GM21717 (cell line): Measurements from ENCODE around the gene LMO3.
A peak's percentile ranks its signal among the peaks of the same experiment; 100 is the strongest.

Experiments used
- ATAC-seq: cut with Tn5 transposase; IDR thresholded peaks from one replicate; pipeline ENCODE4 v1.9.1; 2021; ENCODE audit warnings: mild to moderate bottlenecking, moderate library complexity; ENCODE audit not compliant: unreplicated experiment

LMO3 gene

GRCh38 chr12:16606117-16606200 is at the start of gene LMO3:
TSS of gene LMO3 (minus strand) at chr12:16606162. CDS start at chr12:16600860, 5,302 bp downstream.
- ATAC-seq, result no peak

- peak; percentile 94 for ATAC-seq
Observed at GRCh38 chr12:16636435-16637055, 30.6 kb upstream of the LMO3 start.

DNA sequence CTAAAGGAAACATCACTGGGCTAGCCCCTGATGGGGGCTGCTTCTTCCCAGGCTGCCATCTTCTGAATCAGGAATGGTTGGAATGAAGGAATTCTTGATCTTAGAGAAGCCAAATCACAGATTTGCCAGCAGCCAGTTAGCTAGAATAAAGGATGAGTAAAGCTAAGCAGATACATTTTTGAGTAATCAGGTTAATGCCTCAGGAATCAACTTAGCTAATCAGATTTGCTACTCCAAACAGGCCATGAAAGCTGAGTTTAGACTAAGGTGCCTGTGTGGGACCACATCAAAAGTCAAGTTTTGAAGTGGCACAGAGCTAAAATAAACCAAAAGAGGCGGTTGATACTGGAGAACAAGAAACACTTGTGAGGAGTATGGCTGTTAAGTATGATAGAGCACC is 28.8 kb upstream of the LMO3 start:
- ATAC-seq, result no peak

GRCh38 chr12:16626991-16627390 is 21.0 kb upstream of the LMO3 start:
- ATAC-seq, result no peak

DNA sequence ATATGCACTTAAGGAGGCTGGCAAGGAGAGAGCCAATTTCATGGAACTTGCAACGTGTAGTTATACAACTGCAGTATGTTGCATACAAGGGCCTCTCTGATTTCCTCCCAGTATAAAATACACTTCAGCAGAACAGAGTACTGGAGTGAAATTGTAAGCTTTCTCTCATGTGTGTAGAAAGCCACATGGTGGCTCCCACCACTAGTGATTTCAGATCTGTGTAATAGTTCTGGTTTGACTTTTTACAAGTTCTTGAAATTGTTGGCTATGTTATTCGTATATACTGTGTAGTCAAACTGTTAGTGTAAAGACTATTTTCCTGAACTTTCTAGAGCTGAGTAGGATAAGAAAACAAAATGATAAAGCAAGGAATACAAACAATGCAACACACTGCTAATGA is 16.4 kb upstream of the LMO3 start:
- peak; percentile 75 for ATAC-seq

GRCh38 chr12:16619537-16619936 is 13.6 kb upstream of the LMO3 start:
- no peak for ATAC-seq

DNA sequence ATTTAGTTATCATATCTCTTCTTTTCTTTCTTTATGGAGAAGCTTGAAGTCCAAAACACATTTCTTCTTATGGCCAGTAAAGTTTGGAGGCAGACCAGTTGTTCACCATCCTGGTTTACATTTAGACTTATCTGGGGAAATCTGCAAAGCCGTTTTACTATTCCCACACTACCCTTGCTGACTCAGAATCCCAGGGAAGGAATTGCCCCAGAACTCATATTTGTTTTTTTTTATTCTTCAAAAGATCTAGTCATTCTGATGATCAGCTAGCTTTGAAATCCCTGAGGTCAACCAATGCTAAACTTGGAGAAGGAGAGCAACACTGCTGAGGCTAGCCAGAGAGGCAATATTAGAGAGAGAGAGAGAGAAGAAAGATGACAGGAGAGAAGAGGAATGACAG is 12.3 kb upstream of the LMO3 start:
- no peak for ATAC-seq

DNA sequence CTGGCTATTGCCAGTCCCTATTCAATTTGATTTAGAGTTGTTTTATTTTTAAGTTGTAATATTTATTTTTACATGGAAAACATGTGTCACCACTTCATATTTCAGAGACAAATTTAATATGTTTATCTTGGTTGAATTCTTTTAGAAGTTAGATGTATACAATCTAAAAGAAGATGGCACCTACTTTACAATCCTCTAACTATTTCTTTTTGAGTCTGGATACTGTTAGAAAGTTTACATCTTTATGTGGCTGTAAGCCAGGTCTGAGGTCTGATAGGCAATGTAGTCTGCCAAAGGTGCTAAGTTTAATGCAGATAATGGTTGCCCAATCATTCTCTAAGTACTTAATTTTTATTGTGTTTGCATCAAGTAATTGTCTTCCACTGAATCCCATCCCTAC is 7.2 kb upstream of the LMO3 start:
- ATAC-seq, result no peak

- ATAC-seq, result no peak
Observed at GRCh38 chr12:16612647-16613046, 6.7 kb upstream of the LMO3 start.

GRCh38 chr12:16611146-16611545 is 5.2 kb upstream of the LMO3 start:
- ATAC-seq, result peak; percentile 63

GRCh38 chr12:16610743-16611142 is 4.8 kb upstream of the LMO3 start:
- ATAC-seq, result no peak

GRCh38 chr12:16610001-16610585 is 4.1 kb upstream of the LMO3 start:
- ATAC-seq, result no peak

- ATAC-seq, result no peak
Observed at GRCh38 chr12:16608946-16609539, 3.1 kb upstream of the LMO3 start.

DNA sequence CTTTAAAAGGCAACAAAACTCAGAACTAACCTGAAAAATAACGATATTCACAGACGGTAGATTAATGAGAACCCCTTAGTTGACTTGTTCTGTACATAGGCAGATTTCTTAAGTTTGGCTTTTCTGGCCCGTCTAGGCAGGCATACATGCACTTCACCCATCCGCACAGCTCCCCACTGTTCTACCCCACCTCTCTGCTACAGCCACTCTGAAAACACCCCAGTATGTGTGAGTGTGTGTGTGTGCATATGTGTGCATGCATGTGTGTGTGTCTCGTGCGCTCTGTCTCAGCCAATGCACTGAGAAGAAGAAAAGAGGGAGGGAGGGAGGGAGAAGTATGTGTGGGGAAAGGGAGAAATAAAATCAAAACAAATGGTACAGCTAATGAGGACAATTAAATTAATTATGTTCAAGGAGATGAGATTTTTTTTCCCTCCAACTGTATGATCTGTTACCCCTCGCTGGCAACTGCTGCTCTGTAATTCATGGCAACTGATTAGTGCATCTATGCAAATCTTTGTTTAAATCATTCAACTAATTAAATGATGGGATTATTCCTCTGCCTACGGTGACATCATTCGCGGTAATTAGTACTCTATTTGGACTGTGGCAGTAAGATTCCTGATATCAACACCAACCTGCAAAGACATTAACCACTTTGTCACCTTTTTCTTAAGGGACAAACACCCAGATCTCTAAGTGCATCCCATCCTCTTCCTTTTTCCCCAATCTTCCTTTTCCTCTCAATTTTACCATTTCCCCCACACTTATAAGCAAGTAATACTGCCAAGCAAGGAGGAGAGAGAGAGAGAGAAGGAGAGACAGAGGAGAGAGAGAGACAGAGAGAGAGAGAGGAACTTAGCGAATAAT is 2.2 kb upstream of the LMO3 start:
- no peak for ATAC-seq

DNA sequence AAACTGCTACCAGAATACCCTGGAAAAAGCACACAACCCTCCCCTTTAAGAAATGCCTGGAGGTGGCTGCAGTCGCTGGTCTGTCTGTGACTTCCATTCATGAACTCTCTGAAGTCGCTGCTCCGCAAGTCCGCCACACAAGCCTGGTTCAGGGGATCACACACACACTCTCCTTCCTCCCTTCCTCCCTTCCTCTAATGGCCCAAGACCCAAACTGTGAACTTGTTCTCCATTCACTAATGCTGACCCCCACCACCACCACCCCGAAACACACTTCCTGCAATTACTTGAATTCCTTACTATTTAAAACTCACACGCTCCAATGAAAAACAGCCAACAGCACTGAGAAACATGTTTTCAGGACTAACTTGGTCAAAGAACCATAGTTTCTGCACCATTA is 1.0 kb upstream of the LMO3 start:
- no peak for ATAC-seq

DNA sequence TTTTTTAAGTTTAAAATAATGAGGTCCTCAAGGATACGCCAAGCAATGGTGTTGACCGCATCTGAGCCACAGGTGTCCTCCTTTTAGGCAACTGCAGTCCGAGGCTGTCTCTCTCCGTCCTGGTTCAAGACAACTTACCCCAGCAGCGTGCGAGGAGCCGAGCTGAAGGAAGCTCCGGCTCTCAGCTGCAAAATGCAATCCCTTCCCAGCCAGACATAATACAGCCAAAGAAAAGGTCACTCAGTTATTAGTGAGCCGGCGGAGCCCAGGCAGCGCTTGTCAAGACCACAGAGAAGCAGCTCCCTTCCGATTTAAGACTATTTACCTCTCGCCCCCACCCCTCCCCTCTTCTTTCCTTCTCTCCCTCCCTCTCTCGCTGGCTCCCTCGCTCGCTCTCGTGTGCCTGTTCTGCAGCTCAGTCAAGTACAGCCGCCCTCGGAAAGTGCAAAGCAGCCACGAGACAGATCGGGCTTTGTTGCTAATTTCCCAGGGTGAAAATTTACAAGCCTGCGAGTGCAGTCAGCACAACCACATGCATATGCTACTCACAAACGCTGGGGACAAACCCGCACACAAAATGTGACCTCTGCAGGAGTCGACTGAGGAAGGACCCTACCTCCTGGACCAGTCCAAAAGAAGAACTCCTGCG is 363 bp upstream of the LMO3 start:
- ATAC-seq, result peak; percentile 44

DNA sequence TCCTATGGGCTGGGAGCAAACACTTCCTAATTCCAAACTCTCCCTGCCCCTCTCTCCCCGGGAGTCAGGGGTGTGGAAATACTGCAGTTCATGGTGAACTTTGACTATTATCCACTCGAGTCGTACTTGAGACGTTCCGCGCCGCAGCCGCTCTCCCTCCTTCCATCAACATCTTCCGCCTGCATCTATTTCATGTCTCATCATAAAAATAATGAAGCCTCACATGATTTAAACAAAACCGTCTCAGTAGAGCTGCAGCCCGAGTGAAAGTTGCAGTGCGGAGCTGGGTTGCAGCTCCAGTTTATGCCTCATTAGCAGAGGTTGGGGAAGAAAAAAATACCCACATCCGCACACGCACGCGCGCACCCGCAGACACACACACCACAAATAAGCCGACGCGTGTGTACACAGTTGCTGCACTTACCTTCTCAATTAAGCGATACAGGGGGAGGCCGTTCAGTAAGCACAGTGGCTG is 283 bp downstream of the LMO3 start:
- ATAC-seq, result no peak

GRCh38 chr12:16604596-16605252 is 1.2 kb downstream of the LMO3 start:
- no peak for ATAC-seq

GRCh38 chr12:16603916-16604575 is 1.9 kb downstream of the LMO3 start:
- no peak for ATAC-seq

DNA sequence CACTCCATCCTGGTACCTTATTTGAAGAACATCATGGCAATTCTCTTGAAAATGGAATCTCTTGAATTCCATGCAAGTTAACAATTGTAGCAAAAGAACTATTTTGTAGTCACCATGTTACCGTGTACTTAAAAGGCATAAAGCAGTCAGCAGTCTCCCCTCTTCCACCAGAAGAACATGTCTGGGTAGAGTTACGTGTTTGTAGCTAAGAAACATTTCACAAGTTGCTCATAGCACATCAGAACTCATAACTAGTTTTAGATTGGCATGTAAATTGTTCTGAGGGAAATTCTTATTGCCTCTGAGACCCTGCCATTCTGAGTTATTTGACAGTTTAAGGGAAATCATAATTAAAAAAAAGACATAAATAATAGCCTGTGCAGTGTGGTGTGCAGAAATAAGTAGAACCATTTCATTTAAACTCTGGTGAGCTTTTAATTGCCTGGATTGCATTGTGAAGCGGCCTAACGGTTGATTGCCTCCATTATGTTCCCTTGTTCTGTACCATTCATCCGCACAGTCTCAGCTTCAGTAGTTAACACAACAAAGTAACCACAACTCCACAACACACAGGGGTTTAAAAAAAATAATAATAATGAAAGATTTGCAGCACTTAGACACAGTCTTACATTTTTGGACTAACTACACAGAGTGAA is 2.6 kb downstream of the LMO3 start:
- ATAC-seq, result no peak
